GM21381 (cell line): ENCODE data around the gene DYNC1H1.
"Not testable (repeated sequence)": the region's sequence is repeated elsewhere in the genome, so short reads cannot be mapped to it uniquely, and the experiment has no call there.

Experiments used
- ATAC-seq: cut with Tn5 transposase; IDR thresholded peaks from one replicate; pipeline ENCODE4 v1.9.1; 2021; ENCODE audit warnings: mild to moderate bottlenecking, moderate library complexity; ENCODE audit not compliant: unreplicated experiment

DYNC1H1 gene

DNA sequence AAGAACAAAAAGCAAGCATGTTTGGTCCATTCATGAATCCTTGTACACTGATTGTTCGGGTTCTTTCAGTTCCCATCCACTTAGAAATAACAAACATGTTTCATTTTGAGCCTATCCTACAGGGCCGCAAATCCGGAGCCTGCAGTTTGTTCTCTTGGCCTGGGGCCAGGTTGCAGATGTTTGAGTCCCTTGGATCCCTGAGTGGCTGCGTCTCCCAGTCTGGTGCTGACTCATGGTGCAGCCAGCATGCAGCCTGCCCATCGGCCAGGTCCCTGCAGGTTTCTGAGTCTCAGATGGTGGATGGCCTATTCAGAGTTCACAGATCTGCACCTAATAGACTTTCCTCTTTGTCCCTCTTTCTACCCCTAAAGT, 1.9 kb upstream of the DYNC1H1 start:
- no peak for ATAC-seq

GRCh38 chr14:101963052-101963451, 1.3 kb upstream of the DYNC1H1 start:
- no peak for ATAC-seq

GRCh38 chr14:101963656-101964296, 597 bp upstream of the DYNC1H1 start:
- no peak for ATAC-seq

- peak; percentile 33 for ATAC-seq
Measured at GRCh38 chr14:101965181-101965544, 790 bp downstream of the DYNC1H1 start.

DNA sequence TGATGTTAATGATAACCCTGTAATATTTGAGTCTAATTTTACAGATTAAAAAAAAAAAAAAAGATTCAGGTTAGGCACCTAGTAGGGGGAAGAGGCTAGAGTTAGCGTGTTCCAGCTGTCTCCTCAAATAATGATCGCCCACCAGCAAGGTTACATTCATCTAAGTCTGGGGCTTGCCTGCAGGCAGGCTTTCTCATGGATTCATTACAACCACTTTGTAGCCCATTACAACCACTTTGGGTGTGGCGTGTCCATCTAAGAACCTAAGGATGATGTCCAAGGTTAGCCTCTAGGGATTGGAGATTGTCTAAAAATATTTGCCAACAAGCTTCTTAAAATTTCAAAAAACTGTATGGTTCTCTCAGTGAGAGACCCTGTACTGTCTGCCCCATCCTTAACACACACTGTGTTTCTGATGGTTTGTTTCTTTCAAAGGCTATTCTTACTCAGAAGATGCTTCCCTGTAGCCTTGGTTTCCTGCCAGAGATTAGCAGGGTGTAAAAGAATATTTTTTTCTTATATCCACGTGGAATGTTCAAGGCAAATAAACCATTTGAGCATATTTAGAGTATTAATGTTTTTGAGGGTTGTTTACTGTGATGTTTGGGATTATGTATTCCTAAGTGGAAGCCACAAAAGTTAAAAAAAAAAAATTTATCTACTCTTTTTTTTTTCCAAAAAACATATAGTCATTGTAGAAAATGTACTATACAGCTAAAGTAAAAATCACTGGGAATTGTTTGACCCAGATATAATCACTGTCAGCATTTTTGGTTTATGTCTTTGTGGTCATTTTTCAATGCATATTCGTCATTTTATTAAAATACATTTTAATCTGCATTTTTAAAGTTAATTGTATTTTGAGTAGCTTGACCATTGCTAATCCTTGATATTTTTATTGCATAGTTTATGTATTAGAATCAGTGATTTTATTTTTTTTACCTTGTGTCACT, 1.7 kb downstream of the DYNC1H1 start:
- no peak for ATAC-seq

DNA sequence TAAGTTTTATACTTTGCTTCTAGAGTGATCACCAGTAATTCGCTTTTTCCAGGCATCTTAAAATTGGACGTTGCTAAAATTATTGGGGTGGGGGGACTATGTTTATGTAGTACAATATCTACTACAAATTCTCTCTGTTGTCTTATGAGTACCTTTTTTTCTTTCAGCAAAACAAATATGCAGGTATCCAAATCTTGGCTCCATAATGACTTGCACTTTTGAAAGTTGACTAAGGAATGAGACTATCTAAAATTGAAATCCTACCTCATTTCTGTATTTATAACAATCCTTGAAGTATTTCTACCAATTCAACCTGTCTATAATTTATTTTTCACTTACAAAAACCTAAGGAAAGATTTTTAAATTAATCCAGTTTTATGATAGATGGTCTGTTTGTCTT, 2.4 kb downstream of the DYNC1H1 start:
- ATAC-seq: no peak

GRCh38 chr14:101968186-101968585, 3.8 kb downstream of the DYNC1H1 start:
- ATAC-seq: no peak

- ATAC-seq: no peak
Measured at GRCh38 chr14:101969481-101969880, 5.1 kb downstream of the DYNC1H1 start.

- ATAC-seq: no peak
Measured at GRCh38 chr14:101970830-101971400, 6.5 kb downstream of the DYNC1H1 start.

DNA sequence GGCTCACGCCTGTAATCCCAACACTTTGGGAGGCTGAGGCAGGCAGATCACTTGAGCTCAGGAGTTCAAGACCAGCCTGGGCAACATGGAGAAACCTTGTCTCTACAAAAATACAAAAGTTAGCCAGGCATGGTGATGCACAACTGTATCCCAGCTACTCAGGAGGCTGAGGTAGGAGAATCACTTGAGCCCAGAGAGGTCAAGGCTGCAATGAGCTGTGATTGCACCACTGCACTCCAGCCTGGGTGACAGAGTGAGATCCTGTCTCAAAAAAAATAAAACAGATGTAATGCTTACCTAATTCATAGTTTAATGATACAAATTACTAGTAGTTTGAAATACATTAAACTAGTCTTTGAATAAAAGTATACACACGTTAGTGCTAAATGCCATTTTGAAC, 7.1 kb downstream of the DYNC1H1 start:
- not testable (repeated sequence) for ATAC-seq

- no peak for ATAC-seq
Measured at GRCh38 chr14:101972126-101972866, 7.9 kb downstream of the DYNC1H1 start.

DNA sequence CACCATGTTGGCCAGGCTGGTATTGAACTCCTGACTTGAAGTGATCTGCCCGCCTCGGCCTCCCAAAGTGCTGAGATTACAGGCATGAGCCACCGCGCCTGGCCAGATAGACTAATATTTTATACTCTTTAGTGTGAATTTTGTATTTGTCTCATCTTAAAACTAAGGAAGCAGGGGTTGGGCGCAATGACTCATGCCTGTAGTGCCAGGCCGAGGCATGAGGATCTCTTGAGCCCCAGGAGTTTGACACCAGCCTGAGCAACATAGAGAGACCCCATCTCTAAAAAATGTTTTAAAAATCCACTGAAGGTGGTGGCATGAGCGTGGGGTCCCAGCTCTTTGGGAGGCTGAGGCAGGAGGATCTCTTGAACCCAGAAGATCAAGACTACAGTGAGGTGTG, 9.0 kb downstream of the DYNC1H1 start:
- no peak for ATAC-seq

DNA sequence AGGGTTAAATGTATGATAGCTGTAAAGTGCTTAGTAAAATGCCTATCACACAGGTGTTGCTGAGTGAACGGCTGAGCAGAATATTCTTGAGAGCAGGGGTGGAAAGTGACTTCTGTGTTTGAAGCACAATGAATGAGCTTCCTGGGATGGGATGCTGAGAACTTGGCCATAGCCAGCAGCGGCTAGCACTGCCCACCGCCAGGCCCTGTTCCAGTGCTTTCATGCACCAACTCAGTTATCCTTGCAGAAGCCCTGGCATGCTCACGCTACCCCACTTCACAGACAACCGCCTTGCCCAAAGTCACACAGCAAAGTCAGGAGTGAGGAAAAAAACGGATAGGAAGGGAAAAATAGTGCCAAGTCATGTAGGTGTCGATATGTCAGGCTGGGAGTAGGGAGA, 10.9 kb downstream of the DYNC1H1 start:
- ATAC-seq: no peak

GRCh38 chr14:101977311-101978071, 13.1 kb downstream of the DYNC1H1 start:
- no peak for ATAC-seq

- ATAC-seq: no peak
Measured at GRCh38 chr14:101979666-101980065, 15.3 kb downstream of the DYNC1H1 start.

- no peak for ATAC-seq
Measured at GRCh38 chr14:101980251-101980650, 15.9 kb downstream of the DYNC1H1 start.

DNA sequence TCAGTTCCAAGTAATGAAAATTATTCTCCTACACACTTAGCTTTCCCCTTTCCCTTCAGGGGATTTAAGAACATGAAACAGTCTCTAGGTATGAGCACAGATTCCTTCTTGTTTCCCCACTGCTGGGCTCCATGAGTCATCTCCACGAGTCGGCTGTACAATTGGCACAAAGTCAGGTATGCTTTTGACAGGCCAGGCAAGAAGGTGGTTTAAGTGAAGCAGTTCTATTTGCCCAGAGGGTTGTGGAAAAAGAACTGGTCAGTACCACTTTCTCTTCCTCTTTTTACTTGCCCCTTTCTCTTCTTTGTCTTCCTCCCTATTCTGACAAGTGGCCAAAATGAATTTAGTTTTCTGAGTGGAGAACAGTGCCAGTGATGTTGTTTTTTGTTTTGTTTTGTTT, 16.3 kb downstream of the DYNC1H1 start:
- ATAC-seq: peak; percentile 94

DNA sequence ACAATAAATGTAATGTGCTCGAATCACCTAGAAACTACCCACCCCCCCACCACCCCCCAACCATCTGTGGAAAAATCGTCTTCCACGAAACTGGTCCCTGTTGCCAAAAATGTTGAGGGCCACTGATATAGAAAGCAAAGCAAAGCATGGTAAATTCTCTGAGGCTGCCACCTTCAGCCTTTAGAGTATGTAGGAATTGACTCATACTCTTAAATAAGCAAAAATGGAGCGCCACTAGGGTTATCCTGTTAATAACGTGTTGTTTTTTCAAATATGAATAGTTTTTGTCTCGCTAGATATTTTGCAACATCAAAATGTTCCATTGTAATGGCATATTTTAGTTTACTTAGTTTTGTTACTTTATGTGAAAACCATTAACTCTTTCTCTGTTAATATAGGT, 18.2 kb downstream of the DYNC1H1 start:
- no peak for ATAC-seq

DNA sequence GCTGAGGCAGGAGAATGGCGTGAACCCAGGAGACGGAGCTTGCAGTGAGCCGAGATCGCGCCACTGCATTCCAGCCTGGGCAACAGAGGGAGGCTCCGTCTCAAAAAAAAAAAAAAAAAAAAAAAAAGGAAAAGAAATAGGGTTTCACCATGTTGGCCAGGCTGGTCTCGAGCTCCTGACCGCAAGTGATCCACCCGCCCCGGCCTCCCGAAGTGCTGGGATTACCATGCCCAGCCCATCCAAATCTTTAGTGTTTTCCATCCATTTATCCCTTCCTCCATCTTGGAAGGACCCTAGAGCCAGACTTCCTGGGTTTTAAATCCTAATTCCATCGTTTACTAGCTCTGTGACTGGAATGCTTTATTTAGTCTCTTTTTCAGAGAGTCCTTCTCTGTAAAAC, 20.5 kb downstream of the DYNC1H1 start:
- not testable (repeated sequence) for ATAC-seq

GRCh38 chr14:101985957-101986356, 21.6 kb downstream of the DYNC1H1 start:
- ATAC-seq: no peak

- no peak for ATAC-seq
Measured at GRCh38 chr14:101986953-101987352, 22.6 kb downstream of the DYNC1H1 start.
